ENCODE data around the gene UBE2E2.

Gene UBE2E2

DNA sequence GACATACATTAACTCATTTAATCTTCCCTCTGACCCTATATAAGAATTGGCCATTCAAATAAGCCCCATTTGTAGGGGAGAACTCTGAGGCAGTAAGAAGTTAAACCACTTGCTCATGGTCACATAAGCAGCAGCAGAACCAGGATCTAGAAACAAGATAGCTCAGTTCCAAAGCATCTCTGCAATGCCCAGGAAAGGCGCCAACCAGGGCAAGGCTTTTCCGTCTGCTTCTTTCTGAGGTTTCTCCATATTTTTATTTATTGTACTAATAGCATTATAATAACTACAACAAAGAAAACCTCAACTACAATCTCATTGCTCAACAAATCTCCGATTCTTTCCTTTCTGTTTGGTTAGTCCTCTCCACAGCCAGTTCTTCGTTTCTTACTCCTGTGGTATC lies 4.3 kb upstream of the UBE2E2 start:
- DNase-seq = no peak

DNA sequence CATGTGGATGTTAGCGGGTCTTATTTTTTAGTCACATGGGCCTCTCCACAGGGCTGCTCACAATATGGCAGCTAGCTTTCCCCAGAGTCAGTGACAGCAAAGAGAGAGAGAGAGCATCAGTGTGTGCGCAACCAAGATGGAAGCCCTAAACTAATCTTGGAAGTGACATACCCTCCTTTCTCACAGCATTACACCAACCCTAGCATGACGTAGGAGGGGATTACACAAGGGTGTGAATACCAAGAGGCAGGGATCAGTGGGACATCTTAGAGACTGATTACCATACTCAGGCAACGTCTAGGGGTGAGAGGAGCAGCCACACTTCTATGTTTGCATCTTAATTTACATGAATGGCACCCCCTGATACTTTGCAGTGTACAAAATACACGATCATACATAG lies 3.5 kb upstream of the UBE2E2 start:
- DNase-seq = no peak

DNA sequence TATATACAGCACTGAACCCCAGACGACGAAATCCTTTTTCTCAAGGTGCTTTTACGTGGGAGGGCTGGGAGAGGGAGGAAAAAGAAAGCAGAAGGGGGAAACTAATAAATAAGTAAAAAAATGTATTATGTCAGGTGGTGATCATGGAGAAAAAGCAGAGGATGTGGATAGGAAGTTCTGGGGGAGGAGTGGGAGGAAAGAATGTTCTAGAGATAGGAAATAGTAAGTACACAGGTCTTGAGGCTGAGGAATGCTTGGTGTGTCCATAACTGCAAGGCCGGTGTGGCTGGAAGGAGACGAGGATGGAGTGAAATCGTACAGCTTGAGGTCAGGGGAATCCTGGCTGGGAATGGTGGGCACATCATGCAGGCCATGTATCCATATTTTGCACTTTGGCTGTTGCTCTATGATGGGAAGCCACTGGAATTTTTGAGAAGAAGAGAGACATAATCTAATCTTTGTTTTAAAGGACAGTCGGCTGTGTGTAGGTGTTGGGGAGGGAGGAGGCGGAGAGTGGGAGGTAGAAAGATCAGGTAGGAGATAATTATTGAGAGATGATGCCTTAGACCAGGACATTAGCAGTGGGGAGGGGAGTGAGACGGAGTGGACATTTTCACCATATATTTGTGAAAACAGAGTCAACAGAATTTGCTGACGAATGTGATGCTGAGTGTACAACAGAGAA lies 1.8 kb upstream of the UBE2E2 start:
- no peak for DNase-seq

- no peak for DNase-seq
Measured at GRCh38 chr3:23202203-23202920, 765 bp upstream of the UBE2E2 start.

DNA sequence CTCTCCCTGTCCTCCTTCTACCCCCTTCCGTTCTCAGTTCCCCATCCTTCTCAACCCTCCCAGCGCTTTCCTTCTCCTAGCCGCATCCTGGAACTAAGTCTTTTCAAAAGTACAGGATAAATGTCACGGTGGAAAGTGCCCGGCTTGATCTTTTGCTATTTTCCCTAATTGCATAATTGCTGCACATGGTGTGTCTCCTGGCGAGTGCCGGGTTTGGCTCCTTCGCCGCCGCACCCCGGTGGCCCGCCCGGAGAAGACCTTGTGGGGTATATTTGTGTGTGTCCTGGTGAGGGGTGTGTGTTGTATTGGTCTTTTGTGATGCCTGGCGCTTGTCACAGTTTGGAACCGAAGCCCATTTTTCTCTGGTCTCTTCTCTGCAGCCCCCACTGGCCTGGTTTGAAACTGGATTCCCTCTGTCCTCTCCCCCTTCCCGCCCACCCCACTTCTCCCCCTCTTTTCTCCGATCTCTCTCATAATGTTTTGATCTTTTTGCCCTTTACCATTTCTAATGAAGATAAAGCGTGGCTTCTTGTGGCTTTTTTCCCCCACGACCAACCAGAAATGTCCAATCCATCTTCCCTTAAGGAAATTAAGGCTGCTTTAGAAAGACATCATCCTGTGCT lies 692 bp downstream of the UBE2E2 start:
- no peak for DNase-seq

DNA sequence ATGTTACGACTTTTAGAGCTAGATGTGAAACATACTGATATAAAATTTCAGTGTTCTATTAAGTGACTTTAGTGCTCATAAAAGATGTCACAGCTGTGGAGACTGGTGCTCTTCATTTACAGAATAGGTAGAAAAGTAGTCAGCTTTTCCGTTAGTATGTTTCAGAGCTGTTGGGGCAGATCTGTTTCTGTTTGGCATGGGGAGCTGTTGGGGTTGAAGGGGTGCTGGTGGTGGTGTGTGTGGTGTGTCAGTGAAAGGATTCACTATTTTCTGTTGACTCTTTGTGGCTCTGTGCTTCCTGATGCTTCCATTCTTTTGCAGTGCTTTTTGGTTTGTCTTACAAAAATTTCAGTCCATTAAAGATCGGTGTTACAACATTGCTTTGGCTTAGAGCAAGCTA lies 3.2 kb downstream of the UBE2E2 start:
- no peak for DNase-seq

GRCh38 chr3:23209103-23209502 lies 6.0 kb downstream of the UBE2E2 start:
- no peak for DNase-seq

- no peak for DNase-seq
Measured at GRCh38 chr3:23209747-23210487, 6.8 kb downstream of the UBE2E2 start.

- DNase-seq = no peak
Measured at GRCh38 chr3:23213813-23214212, 10.7 kb downstream of the UBE2E2 start.

DNA sequence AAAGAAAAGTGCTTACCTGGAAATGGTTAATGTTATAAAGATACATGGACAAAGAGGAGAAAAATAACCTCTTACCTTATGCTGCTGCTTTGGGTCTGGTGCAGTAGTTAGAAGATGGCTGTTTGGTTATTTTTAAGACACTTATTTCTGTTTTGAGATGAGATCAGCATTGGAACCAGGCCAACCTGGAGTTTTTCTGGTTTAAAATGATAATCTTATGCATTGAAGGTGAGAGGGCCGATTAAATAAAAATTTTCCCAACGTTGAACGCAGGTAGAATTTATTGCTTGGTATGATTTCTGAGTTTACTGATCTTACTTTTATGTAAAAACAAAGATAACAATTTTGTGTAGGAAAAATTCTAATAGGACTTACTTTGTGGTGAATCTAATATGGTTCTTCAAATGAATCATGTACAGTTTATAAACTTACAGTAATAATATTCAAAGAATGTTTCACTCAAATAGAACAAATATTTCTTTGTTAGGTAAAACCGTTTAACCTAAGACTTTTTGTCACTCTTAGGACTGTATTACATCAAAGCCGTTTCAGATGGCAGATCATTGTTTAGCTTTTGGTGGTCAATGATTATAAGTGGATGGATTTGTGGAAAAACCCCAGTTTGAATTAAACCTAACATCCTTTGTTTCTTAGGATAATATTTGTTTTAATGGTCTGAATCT lies 14.9 kb downstream of the UBE2E2 start:
- DNase-seq = no peak

- no peak for DNase-seq
Measured at GRCh38 chr3:23219117-23219516, 16.0 kb downstream of the UBE2E2 start.

- DNase-seq = no peak
Measured at GRCh38 chr3:23219552-23219951, 16.4 kb downstream of the UBE2E2 start.

- DNase-seq = no peak
Measured at GRCh38 chr3:23221136-23221535, 18.0 kb downstream of the UBE2E2 start.

- DNase-seq = no peak
Measured at GRCh38 chr3:23232016-23232415, 28.9 kb downstream of the UBE2E2 start.

GRCh38 chr3:23232854-23233253 lies 29.7 kb downstream of the UBE2E2 start:
- DNase-seq = no peak

DNA sequence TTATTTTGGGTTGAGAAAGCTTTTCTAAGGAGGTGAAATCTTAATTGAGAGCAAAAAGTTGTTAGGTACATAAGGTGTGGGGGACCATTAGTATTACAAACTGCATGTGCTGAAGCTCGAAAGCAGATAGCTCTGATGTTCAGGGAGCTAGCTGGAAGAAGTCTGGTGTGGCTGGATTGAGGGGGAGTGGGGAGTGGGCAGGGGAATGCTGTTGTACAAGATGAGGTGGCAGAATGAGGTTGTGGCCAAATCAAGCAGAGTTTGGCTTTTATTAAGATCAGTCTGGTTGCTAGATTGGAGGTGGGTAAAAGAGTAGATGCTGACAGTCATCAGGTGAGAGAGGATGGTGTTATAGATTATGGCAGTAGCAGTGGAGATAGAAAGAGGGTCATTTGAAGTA lies 32.1 kb downstream of the UBE2E2 start:
- DNase-seq = no peak

DNA sequence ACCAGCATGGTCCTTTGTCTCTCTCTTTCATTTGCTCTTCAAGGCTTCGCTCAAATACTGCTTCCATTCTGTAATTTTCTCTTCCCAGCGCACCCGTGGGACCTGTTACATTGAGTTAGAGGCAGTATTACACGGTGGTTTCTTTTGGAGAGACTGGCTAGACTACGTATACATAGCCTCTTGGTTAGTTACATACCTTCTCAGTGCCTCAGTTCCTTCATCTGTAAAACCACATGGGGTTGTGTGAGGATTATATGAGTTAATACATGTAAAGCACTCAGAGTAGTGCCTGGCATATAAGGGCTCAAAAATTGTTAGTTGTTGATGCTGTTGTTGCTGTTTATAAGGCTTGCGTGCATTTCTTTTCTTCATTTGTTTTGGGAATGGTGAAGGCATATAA lies 33.8 kb downstream of the UBE2E2 start:
- DNase-seq = no peak

DNA sequence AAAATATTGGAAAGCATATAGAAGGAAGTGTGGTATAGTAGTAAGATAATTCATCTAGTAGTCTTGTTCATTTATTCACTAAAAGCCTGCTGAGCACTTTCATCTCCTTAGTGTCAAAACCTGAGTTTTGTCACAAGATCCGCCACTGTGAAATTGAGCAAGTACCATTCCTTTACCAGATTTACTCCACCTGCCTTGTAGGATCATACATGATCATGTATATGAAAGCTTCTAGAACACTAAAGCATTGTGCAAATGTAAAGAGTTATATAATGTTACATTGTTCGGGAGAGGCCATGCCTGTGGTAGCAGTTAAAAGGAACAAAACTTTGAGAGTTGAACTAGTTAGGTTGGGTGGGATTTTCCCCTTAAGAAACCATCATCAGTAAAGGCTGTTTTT lies 35.0 kb downstream of the UBE2E2 start:
- no peak for DNase-seq

DNA sequence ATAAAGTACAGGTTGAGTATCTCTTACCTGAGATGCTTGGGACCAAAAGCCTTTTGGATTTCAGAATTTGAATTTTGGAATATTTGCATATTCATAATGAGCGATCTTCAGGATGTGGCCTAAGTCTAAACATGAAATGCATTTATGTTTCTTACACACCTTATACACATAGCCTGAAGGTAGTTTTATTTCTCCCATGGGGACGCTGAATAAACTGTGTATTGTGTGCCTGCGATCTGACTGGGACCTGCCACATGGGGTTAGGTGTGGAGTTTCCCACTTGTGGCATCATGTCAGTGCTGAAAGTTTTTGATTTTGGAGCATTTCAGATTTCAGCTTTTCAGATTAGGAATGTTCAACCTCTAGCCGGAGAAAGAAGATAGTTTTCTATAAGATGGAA lies 35.5 kb downstream of the UBE2E2 start:
- no peak for DNase-seq

GRCh38 chr3:23239211-23240068 lies 36.3 kb downstream of the UBE2E2 start:
- no peak for DNase-seq

GRCh38 chr3:23240171-23240785 lies 37.2 kb downstream of the UBE2E2 start:
- no peak for DNase-seq

DNA sequence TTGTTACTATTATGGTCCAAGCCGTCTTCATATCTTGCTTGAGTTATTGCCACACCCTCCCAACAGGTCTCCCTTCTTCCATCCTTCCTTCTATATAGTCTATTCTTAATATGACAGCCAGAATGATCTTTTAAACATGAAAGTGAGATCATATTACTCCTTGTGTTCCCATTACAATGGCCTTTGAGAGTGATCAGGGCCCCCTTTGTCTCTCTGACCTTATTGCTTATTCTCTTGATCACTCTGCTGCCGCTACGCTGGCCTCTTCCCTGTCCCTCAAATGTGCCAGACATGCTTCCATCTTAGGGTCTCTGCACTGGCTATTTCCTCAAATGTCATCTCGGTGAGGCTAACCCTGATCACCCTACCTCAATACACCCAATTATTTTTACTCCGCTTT lies 38.1 kb downstream of the UBE2E2 start:
- no peak for DNase-seq
